Lower leg skin (tissue), 4 donors: Measurements from ENCODE around the gene SDK2. TPM values are rescaled to one million over a fixed set of nuclear protein-coding genes. Genes with fewer than 3 reads are reported as not detected.

Experiments
- DNase-seq, 2 donors: peaks; one replicate each; pipeline ENCODE4 v3.0.0-alpha.2; 2019; ENCODE audit warnings: low spot score in 2 of 2
- H3K4me3 ChIP-seq: fragments of 200-600 bp; sonication (generic); 2 replicates; pipeline ENCODE4 v1.5.1; 2017; ENCODE audit warnings: mild to moderate bottlenecking, low read depth; ENCODE audit not compliant: poor library complexity, severe bottlenecking
- CTCF ChIP-seq, 3 donors: fragments of 450-650 bp; IDR thresholded peaks; one replicate each; pipeline ENCODE4 v1.5.1; 2016; ENCODE audit warnings: antibody characterized with exemption in 3 of 3, mild to moderate bottlenecking in 3 of 3, moderate library complexity in 2 of 3
- POLR2A ChIP-seq, 2 donors: fragments of 450-650 bp; IDR thresholded peaks; one replicate each; pipeline ENCODE4 v1.6.1; 2016 to 2017; ENCODE audit warnings: antibody characterized with exemption in 2 of 2, mild to moderate bottlenecking in 1 of 2, moderate library complexity in 1 of 2
- WGBS, 2 donors: methylation state at CpG; one replicate each; pipeline ENCODE4 v1.1.5; 2018; 5-methylcytosine and 5-hydroxymethylcytosine counted together
- intact Hi-C: fragments of 100-400 bp; cut with DNase I; formaldehyde crosslinking; loops from one replicate; pipeline ENCODE4 v1.15.0; 2023; ENCODE audit warnings: low total_unique reads
- total RNA-seq, 4 donors: library from RNA; depleted of rRNA; stranded (reverse); fragments of >200 nt; gene quantifications; one replicate each; pipeline ENCODE4 v1.1.0, GENCODE V29; 2016

SDK2 gene
- total RNA-seq, 4 donors from 2014 or later = 1.5 to 4.4 (median 1.6) TPM

GRCh38 chr17:73489991-73490390 lies 154.3 kb downstream of the SDK2 start:
- 92 to 96% methylated on average over 9 of the region's 9 CpGs for WGBS, 2 donors
- H3K4me3 ChIP-seq = no peak overlapping the region
- DNase-seq = no peak
- TF ChIP-seq CTCF (IDR thresholded peaks at IDR 0.05) (no peak), POLR2A (IDR thresholded peaks at IDR 0.05) (no peak)
- intact Hi-C loops = no loop called here

- H3K4me3 ChIP-seq = no peak overlapping the region
- WGBS, 2 donors = 86 to 87% methylated on average over 7 of the region's 7 CpGs
- TF ChIP-seq CTCF (IDR thresholded peaks at IDR 0.05) (no peak), POLR2A (IDR thresholded peaks at IDR 0.05) (no peak)
- intact Hi-C loops = no loop called here
- DNase-seq = no peak
These were observed 154.9 kb downstream of the SDK2 start for GRCh38 chr17:73489333-73489732.

GRCh38 chr17:73485130-73485529 lies 159.1 kb downstream of the SDK2 start:
- intact Hi-C loops = no loop called here
- no peak overlapping the region for H3K4me3 ChIP-seq
- 82 to 96% methylated on average over 6 of the region's 6 CpGs for WGBS, 2 donors
- TF ChIP-seq CTCF (IDR thresholded peaks at IDR 0.05) (no peak), POLR2A (IDR thresholded peaks at IDR 0.05) (no peak)
- no peak for DNase-seq

- no peak overlapping the region for H3K4me3 ChIP-seq
- TF ChIP-seq CTCF (IDR thresholded peaks at IDR 0.05) (no peak), POLR2A (IDR thresholded peaks at IDR 0.05) (no peak)
- WGBS, 2 donors = 85 to 90% methylated on average over 10 of the region's 10 CpGs
- DNase-seq = no peak
- intact Hi-C loops = no loop called here
These were observed 161.4 kb downstream of the SDK2 start for GRCh38 chr17:73482894-73483293.

GRCh38 chr17:73482251-73482716 lies 162.0 kb downstream of the SDK2 start:
- H3K4me3 ChIP-seq = no peak overlapping the region
- 87 to 89% methylated on average over 16 of the region's 16 CpGs for WGBS, 2 donors
- intact Hi-C loops = no loop called here
- TF ChIP-seq CTCF (IDR thresholded peaks at IDR 0.05) = no peak
- TF ChIP-seq POLR2A (IDR thresholded peaks at IDR 0.05) = no peak
- no peak for DNase-seq

- no peak for DNase-seq
- intact Hi-C loops = no loop called here
- TF ChIP-seq CTCF (IDR thresholded peaks at IDR 0.05) = no peak
- TF ChIP-seq POLR2A (IDR thresholded peaks at IDR 0.05) = no peak
- H3K4me3 ChIP-seq = no peak overlapping the region
- 79 to 85% methylated on average over 12 of the region's 12 CpGs for WGBS, 2 donors
These were observed 162.6 kb downstream of the SDK2 start for GRCh38 chr17:73481676-73482075.
